GM18498 (cell line): ENCODE data around the gene ITGA2B.
"Not testable (repeated sequence)": the region's sequence is repeated elsewhere in the genome, so short reads cannot be mapped to it uniquely, and the experiment has no call there.

ENCODE experiments used
- ATAC-seq: cut with Tn5 transposase; IDR thresholded peaks from one replicate; pipeline ENCODE4 v1.9.1; 2021; ENCODE audit warnings: mild to moderate bottlenecking, moderate library complexity; ENCODE audit not compliant: unreplicated experiment

Gene ITGA2B

GRCh38 chr17:44333371-44333770, 56.1 kb downstream of the ITGA2B start:
- no peak for ATAC-seq

GRCh38 chr17:44331249-44331760, 58.1 kb downstream of the ITGA2B start:
- no peak for ATAC-seq

GRCh38 chr17:44330263-44330662, 59.2 kb downstream of the ITGA2B start:
- ATAC-seq, result not testable (repeated sequence)

- not testable (repeated sequence) for ATAC-seq
Measured at GRCh38 chr17:44329516-44329915, 59.9 kb downstream of the ITGA2B start.

GRCh38 chr17:44327715-44328449, 61.6 kb downstream of the ITGA2B start:
- ATAC-seq, result no peak

- ATAC-seq, result peak; percentile 53
Measured at GRCh38 chr17:44326861-44327444, 62.5 kb downstream of the ITGA2B start.

- ATAC-seq, result peak; percentile 70
Measured at GRCh38 chr17:44324571-44325275, 64.7 kb downstream of the ITGA2B start, which contains the start of gene SLC25A39. SLC25A39 (minus strand) TSS chr17:44324823; CDS start chr17:44323562, 1,261 bp downstream.

- ATAC-seq, result peak; percentile 1
Measured at GRCh38 chr17:44324092-44324570, 65.3 kb downstream of the ITGA2B start.

GRCh38 chr17:44323359-44324091, 65.9 kb downstream of the ITGA2B start:
- no peak for ATAC-seq

GRCh38 chr17:44322236-44322895, 67.1 kb downstream of the ITGA2B start:
- ATAC-seq, result no peak
